GM12878 (cell line): ENCODE measurements around the gene PRRT3. TPM values are rescaled to one million over a fixed set of nuclear protein-coding genes. Genes with fewer than 3 reads are reported as not detected.

ENCODE experiments used
- ATAC-seq: fragments of 200-7000 bp; cut with Tn5 transposase; 3 replicates; pipeline ENCODE4 v1.9.1; 2020; ENCODE audit warnings: mild to moderate bottlenecking, moderate library complexity
- BruUV-seq: library from RNA; stranded (reverse); fragments of 400-500 nt; replicated peaks from 2 replicates; lab custom pipeline; 2021; lab: Mats Ljungman, UMichigan
- CTCF ChIA-PET: fragments of 300-600 bp; sonication (Branson Sonifier 250); formaldehyde crosslinking; extraction: SDS; loops from one replicate; lab custom pipeline; 2021; ENCODE audit warnings: inconsistent platforms; lab: Yijun Ruan, JAX
- POLR2A ChIA-PET: fragments of 350-600 bp; formaldehyde crosslinking; extraction: SDS; loops from one replicate; lab custom pipeline; 2021; ENCODE audit warnings: inconsistent platforms; lab: Charles Lee
- RAD21 ChIA-PET: fragments of 300-600 bp; sonication (Branson Sonifier 250); formaldehyde crosslinking; loops from one replicate; lab custom pipeline; 2023; ENCODE audit warnings: antibody characterized with exemption; ENCODE audit not compliant: unreplicated experiment; lab: Charles Lee
- SMC1A ChIA-PET: fragments of 300-600 bp; sonication (Branson Sonifier 250); formaldehyde crosslinking; loops from one replicate; lab custom pipeline; 2023; ENCODE audit not compliant: unreplicated experiment, uncharacterized antibody; lab: Charles Lee
- DNase-seq: peaks from one replicate; pipeline ENCODE4 v3.0.0-alpha.2; 2011; ENCODE audit warnings: low read depth, low spot score
- FAIRE-seq: peaks from 3 replicates; lab custom pipeline; 2011; peaks lifted over from hg19 to GRCh38; lab: Jason Lieb, UNC
- H2AFZ ChIP-seq: 2 replicates; pipeline ENCODE4 v1.6.0; 2011; ENCODE audit warnings: low read depth, low read length, control low read depth; ENCODE audit not compliant: control insufficient read depth
- H3K27ac ChIP-seq: 2 replicates; pipeline ENCODE4 v1.5.1; 2011; ENCODE audit warnings: control low read depth; ENCODE audit not compliant: control insufficient read depth, insufficient read depth
- H3K27me3 ChIP-seq, 2 experiments: replicated peaks in 1 of 2; 2 replicates each; pipeline versions ENCODE4 v1.6.0 to v1.6.1; 2011; ENCODE audit warnings: low read length in 1 of 2; ENCODE audit not compliant: control insufficient read depth in 2 of 2, insufficient read depth in 2 of 2
- H3K36me3 ChIP-seq, 2 experiments: 2 replicates each; pipeline ENCODE4 v1.5.1; 2011; ENCODE audit warnings: low read length in 1 of 2; ENCODE audit not compliant: control insufficient read depth in 2 of 2, insufficient read depth in 2 of 2
- H3K4me1 ChIP-seq: 2 replicates; pipeline ENCODE4 v1.6.1; 2011; ENCODE audit warnings: mild to moderate bottlenecking, low read length, moderate library complexity, mixed read lengths; ENCODE audit not compliant: control insufficient read depth, insufficient read depth
- H3K4me2 ChIP-seq: 2 replicates; pipeline ENCODE4 v1.6.0; 2011; ENCODE audit warnings: control low read depth; ENCODE audit not compliant: control insufficient read depth, insufficient read depth
- H3K4me3 ChIP-seq: fragments of 200-600 bp; sonication (generic); 2 replicates; pipeline ENCODE4 v1.5.1; 2016
- H3K79me2 ChIP-seq: 2 replicates; pipeline ENCODE4 v1.6.0; 2011; ENCODE audit warnings: low read length; ENCODE audit not compliant: control insufficient read depth, insufficient read depth
- H3K9ac ChIP-seq: 2 replicates; pipeline ENCODE4 v1.8.0; 2011; ENCODE audit warnings: low read length, control low read depth, mixed read lengths; ENCODE audit not compliant: control insufficient read depth, insufficient read depth
- H3K9me3 ChIP-seq: replicated peaks from 3 replicates; pipeline ENCODE4 v1.5.1; 2011; ENCODE audit warnings: mild to moderate bottlenecking, low read length; ENCODE audit not compliant: control insufficient read depth, insufficient read depth
- H4K20me1 ChIP-seq: 2 replicates; pipeline ENCODE4 v1.6.0; 2011; ENCODE audit not compliant: control insufficient read depth, insufficient read depth
- CEBPB ChIP-seq, 2 experiments: fragments of 150-350 bp in 1 of 2; IDR thresholded peaks; 2 replicates each; pipeline ENCODE4 v1.6.1; 2012 to 2014; ENCODE audit warnings: low read depth in 2 of 2, low read length in 2 of 2, borderline replicate concordance in 1 of 2, inconsistent platforms in 1 of 2
- DPF2 ChIP-seq: fragments of 450-650 bp; IDR thresholded peaks from 2 replicates; pipeline ENCODE4 v1.6.1; 2017; ENCODE audit warnings: mild to moderate bottlenecking
- USF2 ChIP-seq: IDR thresholded peaks from 2 replicates; pipeline ENCODE4 v1.6.1; 2011; ENCODE audit warnings: low read depth, low read length, improper control_type of control experiment, borderline replicate concordance
- ZBTB4 ChIP-seq: fragments of 450-650 bp; formaldehyde crosslinking; IDR thresholded peaks from 2 replicates; pipeline ENCODE4 v1.4.0; 2022; ENCODE audit warnings: mild to moderate bottlenecking, moderate library complexity
- WGBS: methylation state at CpG from one replicate; pipeline ENCODE4 v1.1.6; 2016; ENCODE audit warnings: low lambda C conversion rate; ENCODE audit not compliant: insufficient replicate concordance, insufficient coverage; ENCODE audit errors: missing lambda C conversion rate; 5-methylcytosine and 5-hydroxymethylcytosine counted together
- in situ Hi-C: fragments of 300-500 bp; cut with MboI; formaldehyde crosslinking; loops from 9 replicates; pipeline ENCODE4 v1.14.3; 2018; ENCODE audit warnings: mixed read lengths
- intact Hi-C: fragments of 100-400 bp; cut with micrococcal nuclease; formaldehyde crosslinking; loops from one replicate; pipeline ENCODE4 v1.14.2; 2022; ENCODE audit not compliant: unreplicated experiment
- polyA plus RNA-seq, 11 experiments: library from polyadenylated mRNA; depleted of rRNA in 4 of 11; unstranded in 6 of 11; stranded (reverse) in 5 of 11; fragments of >200 nt; fragmentation: Nextera tagmentation in 4 of 11; fragmentation: Illumina TruSeq in 1 of 11; extraction: Ambion mirVana in 4 of 11; extraction: Trizol in 1 of 11; gene quantifications; 1 replicate in 1 of 11; 2 replicates in 10 of 11; pipeline versions ENCODE4 v1.2.1 to v1.2.3, GENCODE V29; 2011 to 2016; ENCODE audit warnings: inconsistent platforms in 2 of 11, missing spikeins in 2 of 11, low read depth in 1 of 11
- total RNA-seq, 4 experiments: library from RNA; depleted of rRNA in 3 of 4; stranded (reverse); fragments of >200 nt in 3 of 4; fragmentation: Illumina TruSeq in 1 of 4; extraction: Trizol in 1 of 4; gene quantifications; 2 replicates each; pipeline versions ENCODE4 v1.2.1 to v1.2.3, GENCODE V29; 2013 to 2021

Gene PRRT3
- total and polyA plus RNA-seq, 10 of the 15 experiments (the other 5 are each of a cell fraction or from before 2014, with no cell fraction given): 0.53 to 18.0 (median 7.1) TPM

GRCh38 chr3:9947025-9947995 is 4.9 kb downstream of the PRRT3 start:
- Histone ChIP-seq H3K79me2 (no peaks in the 10 kb centered on the region), H3K4me1 (peaks cover 3% of the 10 kb centered on the region; the same call in 1 of the 2 replicates), H3K36me3 (peaks cover 0 to 6% of the 10 kb centered on the region in 2 experiments; a peak in 2 of 4 replicates), H3K27me3 (no peaks in the 10 kb centered on the region), H3K9ac (no peak overlapping the region), H3K4me2 (no peak overlapping the region), H2AFZ (no peak overlapping the region), H3K4me3 (no peak overlapping the region), H4K20me1 (no peaks in the 10 kb centered on the region), H3K9me3 (no peaks in the 10 kb centered on the region), H3K27ac (no peak overlapping the region)
- DNase-seq (no peak), ATAC-seq (no peak), FAIRE-seq (no peak)
- TF ChIP-seq CEBPB (IDR thresholded peaks at IDR 0.05; ENCODE audit: borderline replicate concordance in 1 of 2, low read depth in 2 of 2, low read length in 2 of 2) (no peak), DPF2 (no peak), USF2 (no peak), ZBTB4 (no peak)
- intact Hi-C loops: no loop called here
- SMC1A ChIA-PET: no interaction called here
- POLR2A ChIA-PET: no interaction called here
- CTCF ChIA-PET: no interaction called here
- 97% methylated on average over 67 of the region's 86 CpGs for WGBS
- BruUV-seq: no TSS peak
- in situ Hi-C loops: no loop called here
- RAD21 ChIA-PET: no interaction called here
